T-helper 2 cell treated with Interferon-gamma antibody and Interleukin-4, amounts not matched to agents 5 μg/mL and 100 μg/mL, for 36 hours (primary cell): ENCODE measurements around the gene NHP2.
"Not testable (repeated sequence)": the region's sequence is repeated elsewhere in the genome, so short reads cannot be mapped to it uniquely, and the experiment has no call there.

ENCODE experiments used
- DNase-seq: peaks from one replicate; pipeline ENCODE4 v3.0.0; 2021; ENCODE audit warnings: low spot score
- H3K27ac Mint-ChIP-seq: one replicate; pipeline ENCODE4 v1.8.0; 2021; ENCODE audit warnings: mild to moderate bottlenecking, mixed read lengths
- H3K27me3 Mint-ChIP-seq: one replicate; pipeline ENCODE4 v1.8.0; 2021; ENCODE audit warnings: low read depth, mixed read lengths
- H3K36me3 Mint-ChIP-seq: one replicate; pipeline ENCODE4 v1.8.0; 2021; ENCODE audit warnings: low read depth, mixed read lengths
- H3K4me1 Mint-ChIP-seq: one replicate; pipeline ENCODE4 v1.8.0; 2021; ENCODE audit warnings: low read depth, mixed read lengths
- H3K4me3 Mint-ChIP-seq: one replicate; pipeline ENCODE4 v1.8.0; 2022; ENCODE audit warnings: mild to moderate bottlenecking, moderate library complexity, mixed read lengths
- H3K9me3 Mint-ChIP-seq: one replicate; pipeline ENCODE4 v1.8.0; 2021; ENCODE audit warnings: mixed read lengths

NHP2 gene

DNA sequence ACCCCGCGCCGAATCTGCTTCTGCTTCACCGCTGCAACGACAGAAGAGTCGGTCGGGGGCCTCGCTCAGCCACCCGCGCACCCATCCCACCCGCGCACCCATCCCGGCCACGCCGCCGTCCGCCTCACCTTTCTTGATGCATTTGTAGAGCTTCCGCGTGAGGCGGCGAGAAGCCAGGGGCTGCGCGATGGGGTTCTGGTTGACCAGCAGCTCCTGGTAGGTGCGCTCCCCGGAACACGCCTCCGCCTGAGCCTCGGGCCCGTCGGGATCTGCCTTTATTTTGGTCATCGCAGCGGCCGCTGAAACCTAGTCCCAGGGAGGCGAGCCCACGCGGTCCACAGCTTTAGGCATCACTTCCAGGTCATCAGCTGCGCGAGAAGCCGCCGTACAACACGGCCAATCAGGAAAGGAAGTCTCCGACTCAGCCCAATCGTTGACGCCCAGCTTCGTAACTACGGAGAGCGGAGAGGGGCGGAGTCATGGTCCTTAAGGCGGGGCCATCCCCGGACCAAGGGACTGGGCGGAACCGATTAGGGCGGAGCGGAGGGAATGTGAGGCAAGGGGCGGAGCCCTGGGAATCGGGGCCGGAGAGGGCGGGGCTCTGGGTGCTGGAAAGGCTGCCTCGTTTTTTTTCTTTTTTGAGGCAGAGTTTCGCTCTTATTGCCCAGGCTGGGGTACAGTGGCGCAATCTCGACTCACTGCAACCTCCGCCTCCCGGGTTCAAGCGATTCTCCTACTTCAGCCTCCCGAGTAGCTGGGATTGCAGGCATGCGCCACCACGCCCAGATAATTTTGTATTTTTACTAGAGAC lies at the start of gene NHP2:
NHP2 (minus strand) TSS at position 356 of the 811 bp plus-strand sequence; CDS start at position 288, 68 bp downstream.
- peak within 1 kb of the TSS; percentile 95 for H3K4me3 Mint-ChIP-seq
- DNase-seq = peak; percentile 98
- peak within 1 kb of the TSS; percentile 91 for H3K27ac Mint-ChIP-seq
- peaks cover 24% of the 10 kb centered on the region for H3K36me3 Mint-ChIP-seq
- no peaks in the 10 kb centered on the region for H3K27me3 Mint-ChIP-seq
- peaks cover 22% of the 10 kb centered on the region for H3K4me1 Mint-ChIP-seq
- H3K9me3 Mint-ChIP-seq = no peaks in the 10 kb centered on the region

DNA sequence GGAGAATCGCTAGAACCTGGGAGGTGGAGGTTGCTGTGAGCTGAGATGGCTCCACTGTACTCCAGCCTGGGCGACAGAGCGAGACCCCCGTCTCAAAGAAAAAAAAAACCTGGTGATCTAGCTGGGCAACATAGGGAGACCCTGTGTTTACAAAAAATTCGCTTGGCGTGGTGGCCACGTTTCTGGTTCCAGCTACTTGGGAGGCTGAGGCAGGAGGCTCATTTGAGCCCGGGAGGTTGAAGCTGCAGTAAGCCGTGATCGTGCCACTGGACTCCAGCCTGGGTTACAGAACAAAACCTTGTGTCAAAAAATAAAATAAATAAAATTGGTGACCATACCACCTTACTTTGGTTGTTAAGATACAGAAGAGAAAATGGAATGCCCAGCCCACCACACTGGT lies 48.9 kb upstream of the NHP2 start:
- Mint-ChIP-seq H3K27me3 (peaks cover 2% of the 10 kb centered on the region), H3K4me1 (peaks cover 17% of the 10 kb centered on the region), H3K4me3 (peak overlapping the region; percentile 64), H3K36me3 (peaks cover 26% of the 10 kb centered on the region), H3K9me3 (no peaks in the 10 kb centered on the region), H3K27ac (no peak overlapping the region)
- no peak for DNase-seq

DNA sequence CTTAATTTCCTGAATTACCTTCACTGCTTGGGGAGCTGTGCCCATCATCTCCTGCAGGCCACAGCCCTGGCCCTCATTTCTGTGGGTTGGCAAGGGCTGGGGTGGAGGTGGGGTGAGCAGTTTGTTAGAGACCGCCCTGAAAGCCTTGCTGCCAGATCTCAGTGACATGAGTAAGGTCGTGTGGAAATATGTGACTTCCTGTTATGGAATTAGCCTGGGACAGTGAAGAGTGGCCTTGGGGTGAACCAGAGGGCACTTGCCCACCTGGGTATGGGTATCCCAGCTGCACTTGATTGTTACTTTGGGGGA lies 48.2 kb upstream of the NHP2 start:
- no peak for DNase-seq
- H3K36me3 Mint-ChIP-seq = peaks cover 19% of the 10 kb centered on the region
- no peak overlapping the region for H3K27ac Mint-ChIP-seq
- peaks cover 11% of the 10 kb centered on the region for H3K4me1 Mint-ChIP-seq
- no peak overlapping the region for H3K4me3 Mint-ChIP-seq
- H3K27me3 Mint-ChIP-seq = peaks cover 2% of the 10 kb centered on the region
- H3K9me3 Mint-ChIP-seq = no peaks in the 10 kb centered on the region

DNA sequence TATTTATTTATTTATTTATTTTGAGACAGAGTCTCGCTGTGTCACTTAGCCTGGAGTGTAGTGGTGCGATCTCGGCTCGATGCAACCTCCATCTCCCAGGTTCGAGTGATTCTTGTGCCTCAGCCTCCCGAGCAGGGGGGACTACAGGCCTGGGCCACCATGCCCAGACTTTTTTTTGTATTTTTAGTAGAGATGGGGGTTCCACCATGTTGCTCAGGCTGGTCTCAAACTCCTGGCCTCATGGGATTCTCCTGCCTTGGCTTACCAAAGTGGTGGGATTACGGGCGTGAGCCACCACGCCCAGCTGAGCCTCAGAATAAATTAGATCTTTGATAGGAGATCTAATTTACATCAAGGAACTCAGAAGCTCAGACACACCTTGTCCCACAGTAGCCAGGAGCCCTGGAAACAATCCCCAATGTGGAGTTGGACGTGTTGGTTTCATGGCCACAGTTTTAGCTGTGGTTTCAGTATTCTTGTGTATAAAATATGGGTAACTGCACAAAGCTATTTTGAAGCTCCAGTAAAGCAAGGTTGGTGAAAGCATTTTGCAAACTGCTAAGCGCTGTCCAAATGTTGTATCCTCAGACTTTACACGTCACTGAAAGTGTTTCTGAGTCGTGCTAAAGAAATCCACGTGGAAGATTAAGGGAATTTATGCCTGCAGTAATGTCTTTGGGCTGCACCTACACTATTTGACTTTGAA lies 47.7 kb upstream of the NHP2 start:
- Mint-ChIP-seq H3K27me3 (peaks cover 2% of the 10 kb centered on the region), H3K36me3 (peaks cover 14% of the 10 kb centered on the region), H3K27ac (no peak overlapping the region), H3K9me3 (no peaks in the 10 kb centered on the region), H3K4me1 (peaks cover 7% of the 10 kb centered on the region), H3K4me3 (no peak overlapping the region)
- no peak for DNase-seq

DNA sequence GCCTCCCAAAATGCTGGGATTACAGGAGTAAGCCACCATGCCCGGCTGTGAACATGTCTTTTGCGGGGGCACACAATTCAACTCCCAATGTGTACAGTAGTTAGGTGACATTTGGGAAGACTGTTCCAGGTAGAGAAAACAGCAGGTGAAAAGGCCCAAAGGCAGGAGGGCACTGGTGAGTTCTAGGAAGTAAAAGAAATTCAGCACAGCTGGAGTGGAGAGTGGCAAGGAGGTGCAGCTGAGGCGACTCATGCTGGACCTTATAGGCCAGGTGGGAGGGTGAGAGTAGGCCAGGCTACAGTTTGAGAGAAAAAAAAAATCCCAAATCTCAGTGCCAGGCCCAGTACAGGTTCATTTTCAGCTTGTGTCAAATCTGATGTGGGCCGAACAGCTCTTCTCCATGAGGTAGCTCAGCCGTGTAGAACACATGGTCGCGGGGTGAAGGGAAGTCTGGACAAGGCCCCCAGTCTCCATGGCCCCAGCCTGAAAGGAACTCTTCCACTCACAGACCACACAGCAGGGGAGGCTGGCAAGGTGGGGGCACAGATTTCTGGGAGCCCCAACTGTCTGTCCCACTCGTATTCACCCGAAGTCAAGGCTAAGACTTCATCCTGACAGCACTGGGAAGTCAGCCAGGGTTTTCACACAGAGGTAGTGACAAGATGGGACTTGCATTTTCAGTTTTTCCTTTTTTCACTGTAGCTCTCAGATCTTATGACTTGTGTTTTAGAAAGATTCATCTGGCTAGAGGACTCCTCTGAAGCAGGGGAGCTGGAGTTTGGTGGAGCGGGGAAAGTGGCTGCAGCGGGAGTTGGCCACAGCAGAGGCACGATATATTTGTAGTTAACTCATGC lies 46.1 kb upstream of the NHP2 start:
- Mint-ChIP-seq H3K4me1 (peaks cover 2% of the 10 kb centered on the region), H3K4me3 (no peak overlapping the region), H3K27me3 (peaks cover 6% of the 10 kb centered on the region), H3K27ac (no peak overlapping the region), H3K9me3 (no peaks in the 10 kb centered on the region), H3K36me3 (peaks cover 3% of the 10 kb centered on the region)
- no peak for DNase-seq

DNA sequence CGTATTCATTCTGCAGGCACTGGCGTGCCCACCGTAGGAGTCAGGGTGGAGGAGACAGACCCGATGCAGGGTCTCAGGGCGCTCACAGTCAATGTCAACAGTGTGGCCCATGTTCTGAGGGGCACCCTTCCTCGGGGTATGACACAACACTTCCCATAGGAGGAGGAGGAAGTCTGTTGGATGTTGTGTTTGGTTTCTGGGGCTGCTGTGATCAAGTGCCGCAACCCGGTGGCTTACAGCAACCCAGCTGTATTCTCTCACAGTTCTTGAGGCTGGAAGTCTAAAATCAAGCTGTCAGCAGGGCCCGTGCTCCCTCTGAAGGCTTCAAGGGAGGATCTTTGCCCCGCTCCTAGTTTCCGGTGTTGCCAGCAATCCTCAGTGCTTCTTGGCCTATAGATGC lies 45.0 kb upstream of the NHP2 start:
- no peak for DNase-seq
- H3K4me3 Mint-ChIP-seq = no peak overlapping the region
- no peak overlapping the region for H3K27ac Mint-ChIP-seq
- H3K9me3 Mint-ChIP-seq = no peaks in the 10 kb centered on the region
- no peaks in the 10 kb centered on the region for H3K36me3 Mint-ChIP-seq
- H3K27me3 Mint-ChIP-seq = peaks cover 11% of the 10 kb centered on the region
- H3K4me1 Mint-ChIP-seq = peaks cover 6% of the 10 kb centered on the region

DNA sequence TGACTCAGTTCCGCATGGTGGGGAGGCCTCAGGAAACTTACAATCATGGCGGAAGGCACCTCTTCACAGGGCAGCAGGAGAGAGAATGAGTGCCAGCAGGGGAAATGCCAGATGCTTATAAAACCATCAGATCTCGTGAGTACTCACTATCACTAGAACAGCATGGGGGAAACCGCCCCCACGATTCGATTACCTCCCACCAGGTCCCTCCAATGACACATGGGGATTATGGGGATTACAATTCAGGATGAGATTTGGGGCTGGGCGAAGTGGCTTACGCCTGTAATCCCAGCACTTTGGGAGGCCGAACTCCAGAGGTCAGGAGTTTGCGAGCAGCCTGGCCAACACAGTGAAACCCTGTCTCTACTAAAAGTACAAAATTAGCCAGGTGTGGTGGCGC lies 44.5 kb upstream of the NHP2 start:
- not testable (repeated sequence) for DNase-seq, H3K27ac Mint-ChIP-seq, H3K9me3 Mint-ChIP-seq, H3K36me3 Mint-ChIP-seq, H3K4me3 Mint-ChIP-seq, H3K4me1 Mint-ChIP-seq
- peaks cover 15% of the 10 kb centered on the region for H3K27me3 Mint-ChIP-seq

DNA sequence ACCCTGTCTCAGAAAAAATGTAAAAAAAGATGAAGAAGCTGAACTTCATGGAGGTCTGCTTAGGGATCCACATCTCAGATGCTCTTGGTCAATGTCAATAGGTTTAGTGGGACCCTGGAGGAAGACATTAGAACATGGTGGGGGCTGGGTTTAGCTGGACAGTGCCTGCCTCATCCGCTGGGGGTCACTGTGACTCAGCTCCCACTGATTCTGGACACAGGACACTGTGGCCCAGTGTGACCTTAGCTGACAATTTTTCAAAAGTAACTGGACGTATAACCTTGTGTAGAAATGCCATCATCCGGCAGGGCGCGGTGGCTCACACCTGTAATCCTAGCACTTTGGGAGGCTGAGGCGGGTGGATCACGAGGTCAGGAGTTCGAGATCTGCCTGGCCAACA lies 43.3 kb upstream of the NHP2 start:
- Mint-ChIP-seq H3K36me3 (no peaks in the 10 kb centered on the region), H3K4me1 (peaks cover 10% of the 10 kb centered on the region), H3K4me3 (no peak overlapping the region), H3K9me3 (no peaks in the 10 kb centered on the region), H3K27ac (no peak overlapping the region), H3K27me3 (peaks cover 24% of the 10 kb centered on the region)
- no peak for DNase-seq

DNA sequence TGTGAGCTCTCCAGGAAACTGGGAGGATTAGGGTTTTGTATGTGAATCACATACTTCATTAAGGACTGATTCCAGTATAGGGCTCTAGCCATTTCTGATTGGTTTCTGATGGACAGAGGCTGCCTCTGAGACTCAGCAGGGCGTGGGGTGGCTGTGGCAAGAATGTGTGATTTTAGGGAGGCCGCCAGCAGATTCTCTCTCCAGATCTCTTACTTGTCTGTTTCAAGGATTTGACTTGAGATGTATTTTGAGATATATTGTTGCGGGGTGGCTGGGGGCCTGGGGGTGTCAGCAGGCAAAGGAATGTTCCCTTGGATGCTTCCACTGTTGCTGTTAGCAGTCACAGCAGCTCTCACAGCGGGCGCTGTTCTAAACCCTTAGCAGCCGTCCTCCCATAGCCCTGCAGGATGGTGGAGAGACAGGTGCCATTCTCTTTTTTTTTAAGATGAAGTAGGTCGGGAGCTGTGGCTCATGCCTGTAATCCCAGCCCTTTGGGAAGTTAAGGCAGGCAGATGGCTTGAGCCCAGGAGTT lies 42.7 kb upstream of the NHP2 start:
- Mint-ChIP-seq H3K9me3 (no peaks in the 10 kb centered on the region), H3K4me1 (peaks cover 10% of the 10 kb centered on the region), H3K4me3 (no peak overlapping the region), H3K36me3 (no peaks in the 10 kb centered on the region), H3K27me3 (peaks cover 24% of the 10 kb centered on the region), H3K27ac (no peak overlapping the region)
- DNase-seq = no peak

DNA sequence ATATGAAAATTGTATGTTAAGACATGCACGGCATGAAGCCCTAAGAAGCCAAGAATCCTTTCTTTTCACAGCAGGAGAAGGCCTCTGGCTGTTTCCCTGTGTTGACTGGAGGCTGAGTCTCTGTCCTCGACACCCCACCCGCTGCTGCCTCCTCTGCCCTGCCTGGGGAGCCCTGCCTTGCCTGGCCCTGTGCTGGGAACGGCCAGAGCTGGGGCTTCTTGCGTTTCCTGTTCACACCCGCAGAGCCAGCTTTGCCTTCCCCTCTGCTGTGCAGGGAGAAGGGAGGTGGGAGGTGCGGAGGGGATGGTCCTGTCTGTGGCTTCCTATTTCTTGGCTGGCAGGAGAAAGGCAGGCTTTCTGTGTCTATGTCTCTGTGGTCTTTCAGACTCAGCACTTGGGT lies 40.3 kb upstream of the NHP2 start:
- DNase-seq = no peak
- H3K36me3 Mint-ChIP-seq = no peaks in the 10 kb centered on the region
- H3K4me3 Mint-ChIP-seq = no peak overlapping the region
- no peak overlapping the region for H3K27ac Mint-ChIP-seq
- H3K9me3 Mint-ChIP-seq = no peaks in the 10 kb centered on the region
- H3K4me1 Mint-ChIP-seq = peaks cover 10% of the 10 kb centered on the region
- H3K27me3 Mint-ChIP-seq = peaks cover 24% of the 10 kb centered on the region

DNA sequence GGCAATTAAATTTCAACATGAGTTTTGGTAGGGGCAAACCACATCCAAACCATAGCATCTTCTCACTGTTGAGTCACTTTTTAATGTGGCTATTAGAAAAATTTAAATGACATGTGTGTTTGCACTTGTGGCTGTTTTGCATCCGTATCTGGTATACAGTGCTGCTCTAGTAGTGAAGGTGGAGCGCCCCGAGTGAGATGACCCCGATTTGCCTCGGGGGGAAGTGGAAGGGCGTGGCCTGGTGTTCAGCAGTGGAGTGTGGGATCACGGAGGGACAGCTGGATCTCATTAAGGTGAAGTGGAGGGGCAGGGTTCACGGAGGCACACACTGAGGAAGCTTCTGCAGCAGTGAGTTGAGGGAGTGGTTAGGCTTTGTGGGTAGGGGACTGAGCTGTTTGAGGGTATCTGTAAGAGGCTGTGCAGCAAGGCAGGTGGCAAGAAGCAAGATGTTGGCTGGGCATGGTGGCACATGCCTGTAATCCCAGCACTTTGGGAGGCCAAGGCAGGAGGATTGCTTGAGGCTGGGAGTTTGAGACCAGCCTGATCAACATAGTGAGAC lies 39.6 kb upstream of the NHP2 start:
- H3K9me3 Mint-ChIP-seq = no peaks in the 10 kb centered on the region
- no peak overlapping the region for H3K4me3 Mint-ChIP-seq
- H3K36me3 Mint-ChIP-seq = no peaks in the 10 kb centered on the region
- peaks cover 24% of the 10 kb centered on the region for H3K27me3 Mint-ChIP-seq
- H3K4me1 Mint-ChIP-seq = peaks cover 10% of the 10 kb centered on the region
- H3K27ac Mint-ChIP-seq = no peak overlapping the region
- DNase-seq = no peak

DNA sequence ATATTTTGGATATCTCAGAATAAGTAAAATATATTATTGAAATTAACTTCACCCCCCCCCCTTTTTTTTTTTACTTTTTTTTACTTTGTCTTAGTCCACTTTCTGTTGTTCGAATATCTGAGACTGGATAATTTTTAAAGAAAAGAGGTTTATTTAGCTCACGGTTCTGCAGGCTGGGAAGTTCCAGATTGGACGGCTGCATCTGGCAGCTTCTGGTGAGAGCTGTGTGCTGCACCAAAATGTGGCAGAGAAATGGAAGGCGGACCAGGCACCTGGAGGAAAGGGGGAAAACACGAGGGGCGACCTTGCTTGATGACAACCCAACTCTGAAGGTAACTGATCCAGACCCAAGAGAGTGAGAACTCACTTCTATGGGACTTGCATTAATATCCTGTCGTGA lies 39.1 kb upstream of the NHP2 start:
- H3K9me3 Mint-ChIP-seq = no peaks in the 10 kb centered on the region
- peaks cover 24% of the 10 kb centered on the region for H3K27me3 Mint-ChIP-seq
- no peaks in the 10 kb centered on the region for H3K36me3 Mint-ChIP-seq
- no peak for DNase-seq
- H3K27ac Mint-ChIP-seq = no peak overlapping the region
- H3K4me3 Mint-ChIP-seq = no peak overlapping the region
- H3K4me1 Mint-ChIP-seq = peaks cover 10% of the 10 kb centered on the region

DNA sequence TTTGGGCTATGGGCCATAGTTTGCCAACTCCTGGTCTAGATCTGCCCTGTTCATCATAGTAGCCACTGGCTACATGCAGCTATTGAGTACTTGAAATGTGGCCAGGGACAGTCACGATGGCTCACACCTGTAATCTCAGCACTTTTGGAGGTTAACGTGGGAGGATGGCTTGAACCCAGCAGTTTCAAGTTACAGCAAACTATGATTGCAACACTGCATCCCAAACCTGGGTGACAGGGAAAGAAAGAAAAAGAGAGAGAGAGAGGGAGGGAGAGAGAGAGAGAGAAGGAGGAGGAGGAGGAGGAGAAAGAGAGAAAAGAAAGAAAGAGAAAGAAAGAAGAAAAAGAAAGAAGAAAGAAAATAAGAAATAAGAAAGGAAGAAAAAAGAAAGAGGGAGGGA lies 38.6 kb upstream of the NHP2 start:
- no peak for DNase-seq
- Mint-ChIP-seq H3K27me3 (peaks cover 24% of the 10 kb centered on the region), H3K27ac (no peak overlapping the region), H3K9me3 (no peaks in the 10 kb centered on the region), H3K4me3 (no peak overlapping the region), H3K36me3 (no peaks in the 10 kb centered on the region), H3K4me1 (peaks cover 10% of the 10 kb centered on the region)
